ENCODE measurements around the gene MIPOL1.

The MIPOL1 gene

DNA sequence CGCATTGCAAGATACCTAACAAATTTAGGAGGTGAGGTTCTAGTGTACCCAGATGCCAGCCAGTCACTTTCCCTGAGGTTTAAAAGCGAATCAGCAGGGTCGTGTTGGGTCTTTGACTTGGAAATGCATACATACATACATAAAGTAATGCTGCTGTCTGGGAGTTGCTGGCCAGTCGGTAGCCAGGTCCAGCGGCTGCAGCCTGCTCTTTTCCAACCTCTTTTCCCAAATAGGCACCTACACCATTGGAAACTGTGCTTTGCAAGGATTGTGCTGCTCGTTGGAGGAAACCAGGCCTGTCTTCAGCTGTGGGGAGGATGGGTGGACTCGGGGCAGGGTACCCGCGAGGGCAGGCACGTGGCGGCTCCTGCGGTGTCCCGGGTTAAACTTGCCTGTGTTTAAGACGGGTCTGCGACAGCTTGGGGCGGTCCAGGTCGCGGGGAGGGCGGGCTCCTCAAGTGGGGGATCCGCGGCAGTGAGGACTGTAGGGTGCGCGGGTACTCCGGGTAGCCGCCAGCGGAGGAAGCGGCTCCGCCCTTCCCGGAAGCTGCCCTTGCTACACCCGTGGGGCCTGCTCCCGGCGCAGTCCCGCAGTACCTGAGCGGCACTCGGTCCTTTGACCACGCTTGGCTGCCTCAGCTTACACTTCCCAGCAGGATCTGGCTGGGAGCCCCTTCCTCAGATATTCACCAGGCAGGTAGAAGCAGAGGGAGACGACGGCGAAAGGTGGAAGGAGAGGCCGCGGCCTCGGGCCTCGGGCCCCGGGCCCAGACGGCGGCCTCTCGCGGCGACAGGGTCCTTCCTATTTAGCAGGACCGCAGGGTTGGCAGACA, 400.4 kb downstream of the MIPOL1 start:
- no peak for DNase-seq (ENCODE audit: low spot score)

DNA sequence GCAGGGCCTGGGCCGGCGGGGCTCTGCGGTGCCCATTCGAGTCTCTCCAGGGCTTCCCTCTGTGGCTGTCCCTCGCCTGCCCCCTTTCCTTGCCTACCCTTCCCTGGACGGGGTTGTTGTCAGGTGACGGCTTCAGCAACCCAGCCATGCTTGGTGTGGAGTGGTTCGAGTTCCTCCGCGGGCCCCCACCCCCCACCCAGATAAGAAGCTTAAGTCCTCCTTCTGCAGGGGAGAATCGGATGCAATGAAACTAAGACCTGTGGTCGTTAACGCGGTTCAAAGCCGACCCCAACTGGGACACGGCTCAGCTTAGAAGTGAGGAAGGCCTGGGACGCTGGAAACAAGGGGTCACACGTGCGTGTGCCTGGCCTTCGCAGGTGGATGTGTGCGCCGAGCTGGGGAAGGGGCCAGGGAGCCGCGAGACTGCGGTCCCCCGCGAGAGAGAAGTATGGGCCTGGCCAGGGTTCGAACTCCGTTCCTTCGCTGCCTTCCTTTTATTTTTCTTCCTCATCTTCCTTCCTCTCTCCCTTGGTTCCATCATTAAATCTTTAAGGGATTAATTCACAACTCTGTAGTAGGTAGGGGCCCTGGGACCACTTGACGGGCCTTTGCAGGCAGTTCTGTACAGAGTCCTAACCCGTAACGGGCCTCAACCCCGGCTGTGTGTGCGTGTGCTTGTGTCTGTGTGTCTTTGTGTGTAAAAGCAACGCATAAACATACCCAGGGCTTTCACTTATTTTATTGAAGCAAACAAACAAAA, 401.2 kb downstream of the MIPOL1 start:
- DNase-seq (ENCODE audit: low spot score), result no peak

DNA sequence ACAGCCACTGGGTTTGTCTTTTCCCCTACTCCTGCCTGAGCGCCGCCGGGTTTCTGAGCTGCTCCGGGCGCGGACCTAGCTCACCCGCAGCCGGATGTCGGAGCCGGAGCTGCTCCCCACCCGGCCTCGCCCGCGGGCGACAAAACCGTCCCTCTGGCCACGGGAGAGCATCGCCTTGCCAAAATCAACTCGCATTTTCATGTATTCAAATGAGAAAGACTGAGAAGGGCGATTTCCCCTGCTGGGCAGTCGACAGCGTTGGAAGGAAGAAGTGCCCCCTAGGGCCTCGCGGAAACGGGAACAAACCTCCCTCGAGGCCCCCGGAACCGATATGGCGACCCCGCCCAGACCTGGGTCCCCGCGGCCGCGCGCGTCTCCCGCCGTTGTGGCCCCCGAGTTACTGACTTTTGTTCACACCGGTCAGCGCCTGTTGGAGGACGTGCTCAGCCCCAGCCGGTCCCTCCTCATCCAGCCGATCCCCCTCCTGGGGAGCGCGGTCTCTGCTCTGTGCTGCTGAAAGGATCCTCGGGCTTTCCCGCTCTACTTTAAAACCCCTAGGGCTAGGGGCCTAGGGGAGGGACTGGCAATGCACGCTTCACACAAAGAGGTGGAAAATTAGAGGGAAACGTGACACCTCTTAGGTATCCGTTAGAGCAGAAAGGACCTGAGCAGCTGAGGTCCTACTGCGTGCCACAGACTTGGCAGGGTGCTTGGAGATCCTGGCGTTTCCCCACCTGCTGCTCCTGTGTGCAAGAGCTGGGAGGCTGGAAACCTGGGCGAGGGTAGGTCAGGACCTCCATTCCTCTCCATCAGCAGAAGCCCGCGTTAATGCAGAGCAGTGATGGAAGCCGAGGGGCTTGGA, 402.0 kb downstream of the MIPOL1 start:
- no peak for DNase-seq (ENCODE audit: low spot score)

DNA sequence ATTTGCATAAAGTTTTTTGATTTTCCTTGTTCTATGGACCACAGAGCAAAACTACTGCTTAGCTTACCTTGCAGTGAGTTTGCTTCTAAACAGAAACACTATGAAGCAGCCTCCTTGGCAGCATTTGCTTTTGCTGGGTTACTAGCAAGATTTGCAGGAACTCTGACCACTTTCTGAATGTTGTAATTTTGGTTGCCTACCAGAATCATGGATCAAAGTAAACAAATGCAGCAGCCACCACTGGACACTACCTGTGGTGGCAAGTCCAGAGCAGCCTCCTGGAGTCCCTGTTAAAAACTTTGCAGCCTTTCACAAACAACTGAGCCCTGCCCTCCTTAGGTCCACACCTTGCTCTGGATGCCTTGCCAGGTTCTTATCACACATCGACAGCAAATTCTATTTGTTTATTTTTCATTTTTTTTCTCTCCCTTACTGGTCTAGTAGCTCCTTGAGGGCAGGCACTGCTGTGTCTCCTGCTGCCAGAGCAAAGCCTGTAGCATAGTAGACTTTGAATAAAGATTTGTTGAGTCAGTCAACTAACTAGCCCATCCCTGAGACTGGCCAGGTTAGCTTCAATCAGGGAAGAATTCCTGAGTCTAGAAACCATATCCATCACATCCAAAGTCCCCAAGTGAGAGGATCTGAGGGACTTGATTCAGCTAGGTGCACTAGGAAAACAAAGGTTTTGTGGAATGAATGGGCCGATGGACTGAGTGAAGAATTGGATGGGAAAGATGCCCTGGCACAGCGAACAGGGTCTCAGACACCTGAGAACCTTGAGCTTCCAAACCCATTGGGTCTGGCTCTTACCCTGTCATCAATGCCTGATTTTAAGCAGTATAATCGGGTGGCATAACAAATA, 403.4 kb downstream of the MIPOL1 start:
- no peak for DNase-seq (ENCODE audit: low spot score)

DNA sequence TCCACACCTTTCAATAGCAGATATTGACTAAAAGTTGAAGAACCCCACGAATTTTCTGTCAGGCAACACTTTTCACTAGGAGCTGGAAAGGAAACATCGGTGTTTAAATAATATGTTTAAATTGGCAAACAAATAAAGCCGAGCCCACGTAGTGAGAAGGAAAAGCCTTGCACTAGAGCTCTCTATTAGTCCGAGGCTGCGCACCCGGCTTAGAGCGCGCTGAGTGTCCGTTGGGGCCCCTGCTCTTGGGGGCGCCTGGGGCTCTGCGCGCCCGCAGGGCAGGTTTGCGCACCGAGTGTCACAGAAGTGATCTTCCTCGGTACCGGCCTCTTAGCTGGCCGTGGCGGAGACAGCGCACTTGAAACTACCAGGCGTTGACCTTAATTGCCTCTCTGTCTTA, 404.1 kb downstream of the MIPOL1 start:
- no peak for DNase-seq (ENCODE audit: low spot score)

Measured in AG20443 (cell line).